Brain microvascular endothelial cell (primary cell): ENCODE data around the gene NTN1.

Experiments used
- DNase-seq: peaks from one replicate; pipeline ENCODE4 v3.0.0-alpha.2; 2020
- H3K27ac ChIP-seq: fragments of 250-450 bp; sonication (Bioruptor Pico); 2 replicates; pipeline ENCODE4 v1.5.1; 2020; ENCODE audit warnings: mild to moderate bottlenecking, moderate library complexity
- H3K27me3 ChIP-seq: fragments of 250-450 bp; sonication (Bioruptor Pico); replicated peaks from 2 replicates; pipeline ENCODE4 v1.5.1; 2020; ENCODE audit warnings: mild to moderate bottlenecking
- H3K36me3 ChIP-seq: fragments of 250-450 bp; sonication (Bioruptor Pico); replicated peaks from 2 replicates; pipeline ENCODE4 v1.5.1; 2020; ENCODE audit warnings: mild to moderate bottlenecking
- H3K4me3 ChIP-seq: 2 replicates; pipeline ENCODE4 v1.5.1; 2011; ENCODE audit warnings: low read depth, mild to moderate bottlenecking, control low read depth, low read length, moderate library complexity
- in situ Hi-C: cut with HindIII; loops from 2 replicates; pipeline ENCODE4 v1.10.0; 2017; ENCODE audit warnings: low sequenced_read_pairs, low pct_ligation_motif_present
- TF ChIP-seq, protein P1 (sequence below): IDR thresholded peaks from 2 replicates; pipeline ENCODE4 v1.5.1; 2011; ENCODE audit warnings: low read depth, mild to moderate bottlenecking, moderate library complexity, low read length, control low read depth, inconsistent platforms; ENCODE audit errors: missing control alignments

The NTN1 gene

DNA sequence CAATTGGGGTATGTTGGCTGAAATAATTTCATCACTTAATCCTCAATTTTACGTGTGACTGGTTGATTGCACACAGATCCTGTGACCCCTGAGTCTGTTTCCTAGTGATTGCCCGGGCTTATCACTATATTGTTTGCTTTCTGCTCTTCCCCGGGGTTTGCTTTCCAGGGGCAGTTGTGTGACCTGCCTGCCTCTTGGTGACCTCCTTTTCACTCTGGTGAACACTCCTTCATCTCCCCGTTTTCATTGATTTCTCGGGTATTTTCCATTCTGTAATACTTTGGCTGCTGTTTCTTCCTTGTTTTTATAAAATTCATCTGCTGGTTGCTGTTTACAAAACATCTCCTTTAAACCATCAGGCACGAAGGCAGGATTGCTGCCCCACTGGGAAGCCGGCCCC, 36.0 kb downstream of the NTN1 start:
- no peaks in the 10 kb centered on the region for H3K36me3 ChIP-seq
- TF ChIP-seq, protein P1, sequence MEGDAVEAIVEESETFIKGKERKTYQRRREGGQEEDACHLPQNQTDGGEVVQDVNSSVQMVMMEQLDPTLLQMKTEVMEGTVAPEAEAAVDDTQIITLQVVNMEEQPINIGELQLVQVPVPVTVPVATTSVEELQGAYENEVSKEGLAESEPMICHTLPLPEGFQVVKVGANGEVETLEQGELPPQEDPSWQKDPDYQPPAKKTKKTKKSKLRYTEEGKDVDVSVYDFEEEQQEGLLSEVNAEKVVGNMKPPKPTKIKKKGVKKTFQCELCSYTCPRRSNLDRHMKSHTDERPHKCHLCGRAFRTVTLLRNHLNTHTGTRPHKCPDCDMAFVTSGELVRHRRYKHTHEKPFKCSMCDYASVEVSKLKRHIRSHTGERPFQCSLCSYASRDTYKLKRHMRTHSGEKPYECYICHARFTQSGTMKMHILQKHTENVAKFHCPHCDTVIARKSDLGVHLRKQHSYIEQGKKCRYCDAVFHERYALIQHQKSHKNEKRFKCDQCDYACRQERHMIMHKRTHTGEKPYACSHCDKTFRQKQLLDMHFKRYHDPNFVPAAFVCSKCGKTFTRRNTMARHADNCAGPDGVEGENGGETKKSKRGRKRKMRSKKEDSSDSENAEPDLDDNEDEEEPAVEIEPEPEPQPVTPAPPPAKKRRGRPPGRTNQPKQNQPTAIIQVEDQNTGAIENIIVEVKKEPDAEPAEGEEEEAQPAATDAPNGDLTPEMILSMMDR, result no peak
- H3K27me3 ChIP-seq, result no peaks in the 10 kb centered on the region
- H3K4me3 ChIP-seq, result no peak overlapping the region
- no peak overlapping the region for H3K27ac ChIP-seq
- no peak for DNase-seq
- in situ Hi-C loops, result no loop called here

DNA sequence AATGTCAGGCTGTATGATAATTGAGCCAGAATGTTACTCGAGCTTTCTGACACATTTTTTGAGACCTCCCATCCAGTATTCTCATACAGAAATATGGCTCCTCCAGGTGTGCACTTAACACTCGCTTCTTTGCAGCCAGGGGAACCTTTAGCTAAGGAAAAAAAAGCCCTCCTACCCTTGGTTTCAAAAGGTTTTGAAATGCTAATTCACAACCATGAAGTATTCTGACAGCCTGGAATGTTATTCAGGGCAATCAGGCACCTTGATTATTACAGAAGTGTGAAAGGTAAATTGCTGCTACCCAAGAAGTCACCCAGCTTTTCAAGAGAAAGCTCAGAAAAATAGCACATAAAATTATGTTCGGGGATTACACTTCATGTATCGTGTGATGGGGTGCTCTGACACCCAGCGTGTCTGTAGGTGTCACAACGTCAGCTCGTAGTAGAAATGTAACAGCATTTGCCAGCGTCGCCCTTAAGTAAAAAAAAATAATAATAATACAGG, 41.1 kb downstream of the NTN1 start:
- no peak overlapping the region for H3K4me3 ChIP-seq
- no peaks in the 10 kb centered on the region for H3K27me3 ChIP-seq
- in situ Hi-C loops, result no loop called here

DNA sequence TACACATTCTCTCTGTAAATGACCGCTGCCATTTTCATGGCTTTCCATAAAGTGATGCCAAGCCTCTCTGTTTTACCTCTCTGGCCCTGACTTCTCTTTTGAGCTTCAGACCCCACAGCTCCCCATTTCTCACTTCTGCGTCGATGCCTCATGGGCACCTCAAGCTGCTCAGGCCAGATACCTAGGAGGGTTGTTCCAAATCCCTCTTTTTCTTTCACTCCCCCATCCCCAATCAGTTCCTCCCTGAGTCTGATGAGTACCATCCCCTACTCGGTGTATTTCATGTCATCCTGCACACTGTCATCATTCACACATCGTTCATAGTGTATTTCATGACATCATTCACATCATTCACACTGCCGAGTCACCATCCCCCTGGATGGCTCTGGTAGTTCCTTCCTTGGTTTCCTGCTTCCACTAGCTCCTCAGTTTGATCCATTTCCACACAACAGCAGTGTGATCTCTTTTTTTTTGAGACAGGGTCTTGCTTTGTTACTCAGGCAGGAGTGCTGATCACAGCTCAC, 43.1 kb downstream of the NTN1 start:
- no peak overlapping the region for H3K4me3 ChIP-seq
- no peak for DNase-seq
- H3K36me3 ChIP-seq, result no peaks in the 10 kb centered on the region
- in situ Hi-C loops, result no loop called here
- H3K27ac ChIP-seq, result no peak overlapping the region
- H3K27me3 ChIP-seq, result no peaks in the 10 kb centered on the region
- TF ChIP-seq, protein P1, result no peak

More for the DNA sequence above, 41.1 kb downstream of the NTN1 start:
- TF ChIP-seq, protein P1, result no peak
- H3K27ac ChIP-seq, result no peak overlapping the region
- DNase-seq, result no peak
- H3K36me3 ChIP-seq, result no peaks in the 10 kb centered on the region

DNA sequence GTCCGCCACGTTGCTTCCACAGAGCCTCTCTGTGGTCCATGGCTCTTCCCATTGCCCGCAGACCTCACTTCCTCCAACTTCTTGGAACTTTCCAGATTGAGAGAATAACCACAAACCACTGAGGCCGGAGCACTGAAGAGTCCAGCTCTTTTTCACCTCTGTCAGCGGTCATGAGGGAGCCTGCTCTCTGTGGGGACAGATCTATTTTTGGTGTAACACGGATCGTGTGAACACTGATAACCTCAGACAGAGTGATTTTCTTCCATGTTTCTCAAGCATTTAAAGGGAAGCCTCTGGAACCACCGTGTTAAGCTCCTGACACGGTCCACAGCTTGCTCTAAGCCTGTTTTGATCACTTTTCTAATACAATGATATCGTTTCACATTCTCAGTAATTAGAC, 49.7 kb downstream of the NTN1 start:
- Histone ChIP-seq H3K4me3 (no peak overlapping the region), H3K27ac (no peak overlapping the region), H3K36me3 (no peaks in the 10 kb centered on the region), H3K27me3 (no peaks in the 10 kb centered on the region)
- TF ChIP-seq, protein P1, result no peak
- in situ Hi-C loops, result no loop called here
- no peak for DNase-seq

DNA sequence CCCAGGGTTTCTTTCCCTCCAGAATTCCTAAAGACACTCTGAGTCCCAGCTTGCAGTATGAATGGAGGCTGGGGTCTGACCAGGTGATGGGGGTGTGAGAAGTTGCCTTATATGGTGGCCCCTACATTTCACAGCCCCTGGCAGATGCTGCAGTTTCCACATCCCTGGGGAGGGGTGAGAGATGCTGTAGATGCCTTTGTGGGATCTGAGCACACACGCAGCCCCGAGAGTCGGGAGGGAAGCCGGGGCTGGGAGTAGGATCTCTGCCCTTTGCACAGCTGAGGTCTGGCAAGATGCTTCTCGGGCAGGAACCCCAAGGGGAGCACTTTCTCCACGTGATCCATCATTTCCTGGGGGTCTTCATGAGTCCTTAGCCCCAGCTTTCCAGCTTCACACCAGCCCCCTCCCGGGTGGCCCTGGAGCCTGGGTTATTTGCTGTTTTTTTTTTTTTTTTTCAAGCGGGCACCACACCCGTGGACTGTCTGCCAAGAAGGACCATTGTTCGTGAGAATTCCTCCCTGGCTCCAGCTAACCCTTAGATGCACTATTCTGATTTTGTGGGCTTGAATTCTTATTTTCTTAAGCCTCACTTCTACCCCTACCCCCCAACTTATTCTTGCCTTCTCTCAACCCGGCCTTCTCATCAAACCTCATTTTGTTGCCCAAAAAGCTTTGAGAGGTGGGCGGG, 50.6 kb downstream of the NTN1 start:
- Histone ChIP-seq H3K4me3 (no peak overlapping the region), H3K27me3 (no peaks in the 10 kb centered on the region), H3K27ac (no peak overlapping the region), H3K36me3 (no peaks in the 10 kb centered on the region)
- no peak for DNase-seq
- TF ChIP-seq, protein P1, result no peak
- in situ Hi-C loops, result no loop called here
